Fibroblast of lung (primary cell): Measurements from ENCODE around the gene CCDC142. TPM values are rescaled to one million over a fixed set of nuclear protein-coding genes. Genes with fewer than 3 reads are reported as not detected.

Experiments
- DNase-seq, 2 donors: peaks; one replicate each; pipeline versions ENCODE4 v3.0.0 to v3.0.0-alpha.2; 2010; ENCODE audit warnings: low read depth in 2 of 2
- H2AFZ ChIP-seq: 2 replicates; pipeline ENCODE4 v1.5.1; 2012; ENCODE audit warnings: low read length, control low read depth, inconsistent platforms
- H3K27ac ChIP-seq: 2 replicates; pipeline ENCODE4 v1.5.1; 2011; ENCODE audit warnings: low read length, control low read depth; ENCODE audit not compliant: insufficient read depth
- H3K27me3 ChIP-seq: 2 replicates; pipeline ENCODE4 v1.5.1; 2011; ENCODE audit warnings: mild to moderate bottlenecking, low read length; ENCODE audit not compliant: control insufficient read depth, insufficient read depth
- H3K36me3 ChIP-seq: 2 replicates; pipeline ENCODE4 v1.5.1; 2011; ENCODE audit warnings: low read length; ENCODE audit not compliant: control insufficient read depth, insufficient read depth
- H3K4me1 ChIP-seq: 2 replicates; pipeline ENCODE4 v1.5.1; 2011; ENCODE audit warnings: low read length; ENCODE audit not compliant: control insufficient read depth, insufficient read depth; ENCODE audit errors: extremely low read depth
- H3K4me2 ChIP-seq: 2 replicates; pipeline ENCODE4 v1.5.1; 2011; ENCODE audit warnings: low read length, control low read depth; ENCODE audit not compliant: insufficient read depth; ENCODE audit errors: extremely low read depth
- H3K4me3 ChIP-seq, 4 experiments: fragments of 200-600 bp in 1 of 4; sonication (generic) in 1 of 4; replicated peaks in 1 of 4; 2 replicates each; pipeline ENCODE4 v1.5.1; 2011 to 2016; ENCODE audit warnings: low read length in 4 of 4, low read depth in 3 of 4, mild to moderate bottlenecking in 3 of 4, control low read depth in 2 of 4, inconsistent platforms in 1 of 4, mixed read lengths in 1 of 4; ENCODE audit not compliant: insufficient read depth in 1 of 4; ENCODE audit errors: control extremely low read depth in 1 of 4
- H3K79me2 ChIP-seq: 2 replicates; pipeline ENCODE4 v1.5.1; 2012; ENCODE audit warnings: mild to moderate bottlenecking, low read length, inconsistent platforms; ENCODE audit not compliant: control insufficient read depth, insufficient read depth
- H3K9ac ChIP-seq: 2 replicates; pipeline ENCODE4 v1.5.1; 2011; ENCODE audit warnings: mild to moderate bottlenecking, low read length, control low read depth; ENCODE audit not compliant: insufficient read depth
- H3K9me3 ChIP-seq: 2 replicates; pipeline ENCODE4 v1.5.1; 2012; ENCODE audit warnings: low read depth, low read length; ENCODE audit not compliant: control insufficient read depth, insufficient read depth
- H4K20me1 ChIP-seq: 2 replicates; pipeline ENCODE4 v1.5.1; 2011; ENCODE audit warnings: low read length; ENCODE audit not compliant: control insufficient read depth, insufficient read depth; ENCODE audit errors: extremely low read depth
- EZH2 ChIP-seq: IDR thresholded peaks from 2 replicates; pipeline ENCODE4 v1.5.1; 2012; ENCODE audit warnings: low read length, control low read depth, mild to moderate bottlenecking; ENCODE audit errors: missing control alignments
- polyA plus RNA-seq, 2 donors: library from polyadenylated mRNA; depleted of rRNA in 1 of 2; stranded (reverse) in 1 of 2; unstranded in 1 of 2; fragments of >200 nt; gene quantifications; 2 replicates each; pipeline ENCODE4 v1.2.1, GENCODE V29; 2011 to 2012; ENCODE audit warnings: missing spikeins in 1 of 2
- total RNA-seq: library from RNA; depleted of rRNA; stranded (reverse); fragments of >200 nt; gene quantifications from 2 replicates; pipeline ENCODE4 v1.2.1, GENCODE V29; 2014
- TF ChIP-seq, protein P1 (sequence below), 2 donors: IDR thresholded peaks in 1 of 2; conservative IDR thresholded peaks in 1 of 2; 1 replicate in 1 of 2; 2 replicates in 1 of 2; pipeline ENCODE4 v1.5.1; 2011 to 2012; ENCODE audit warnings: low read length in 2 of 2, control low read depth in 1 of 2, inconsistent platforms in 1 of 2, low read depth in 1 of 2, mild to moderate bottlenecking in 1 of 2

The CCDC142 gene
- total and polyA plus RNA-seq, 2 donors (not counting 1 experiment from before 2014, with no cell fraction given) = 3.8 to 21.3 TPM

GRCh38 chr2:74428675-74429074 lies 54.1 kb downstream of the CCDC142 start:
- TF ChIP-seq, protein P1, sequence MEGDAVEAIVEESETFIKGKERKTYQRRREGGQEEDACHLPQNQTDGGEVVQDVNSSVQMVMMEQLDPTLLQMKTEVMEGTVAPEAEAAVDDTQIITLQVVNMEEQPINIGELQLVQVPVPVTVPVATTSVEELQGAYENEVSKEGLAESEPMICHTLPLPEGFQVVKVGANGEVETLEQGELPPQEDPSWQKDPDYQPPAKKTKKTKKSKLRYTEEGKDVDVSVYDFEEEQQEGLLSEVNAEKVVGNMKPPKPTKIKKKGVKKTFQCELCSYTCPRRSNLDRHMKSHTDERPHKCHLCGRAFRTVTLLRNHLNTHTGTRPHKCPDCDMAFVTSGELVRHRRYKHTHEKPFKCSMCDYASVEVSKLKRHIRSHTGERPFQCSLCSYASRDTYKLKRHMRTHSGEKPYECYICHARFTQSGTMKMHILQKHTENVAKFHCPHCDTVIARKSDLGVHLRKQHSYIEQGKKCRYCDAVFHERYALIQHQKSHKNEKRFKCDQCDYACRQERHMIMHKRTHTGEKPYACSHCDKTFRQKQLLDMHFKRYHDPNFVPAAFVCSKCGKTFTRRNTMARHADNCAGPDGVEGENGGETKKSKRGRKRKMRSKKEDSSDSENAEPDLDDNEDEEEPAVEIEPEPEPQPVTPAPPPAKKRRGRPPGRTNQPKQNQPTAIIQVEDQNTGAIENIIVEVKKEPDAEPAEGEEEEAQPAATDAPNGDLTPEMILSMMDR (conservative IDR thresholded peaks at IDR 0.05 in 1 of 2, IDR thresholded peaks at IDR 0.05 in 1 of 2; ENCODE audit: low read depth in 1 of 2, low read length in 2 of 2) = no peak
- TF ChIP-seq EZH2 = no peak
- H3K4me2 ChIP-seq = no peak overlapping the region
- H3K9me3 ChIP-seq = no peaks in the 10 kb centered on the region
- H4K20me1 ChIP-seq = no peaks in the 10 kb centered on the region
- no peaks in the 10 kb centered on the region for H3K27me3 ChIP-seq
- H3K36me3 ChIP-seq = peaks cover 16% of the 10 kb centered on the region
- no peak overlapping the region for H3K9ac ChIP-seq
- H3K4me3 ChIP-seq = no peak overlapping the region
- H3K27ac ChIP-seq = no peak overlapping the region
- no peak overlapping the region for H2AFZ ChIP-seq
- H3K79me2 ChIP-seq = no peaks in the 10 kb centered on the region
- H3K4me1 ChIP-seq = peaks cover 2% of the 10 kb centered on the region
- no peak for DNase-seq

DNA sequence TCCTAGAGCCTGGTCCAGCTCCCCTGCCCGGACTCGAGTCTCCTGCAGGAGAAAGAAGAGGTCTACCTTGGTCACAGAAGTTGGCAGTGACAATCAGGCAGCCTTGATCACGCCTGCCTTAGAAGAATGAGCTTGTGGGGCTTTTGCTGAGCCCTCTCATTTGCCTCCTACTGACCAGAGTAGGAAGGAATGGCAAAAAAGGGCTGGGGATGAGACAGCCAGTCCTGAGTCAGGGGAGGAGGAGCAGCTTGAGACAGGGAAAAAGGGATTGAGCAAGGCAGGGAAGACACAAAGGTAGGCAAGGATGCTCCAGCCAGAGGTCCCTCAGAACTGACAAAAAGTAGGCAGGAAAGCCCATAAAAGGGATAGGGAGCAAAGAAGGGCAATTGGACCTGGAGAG lies 55.2 kb downstream of the CCDC142 start:
- Histone ChIP-seq H3K9ac (no peak overlapping the region), H4K20me1 (no peaks in the 10 kb centered on the region), H3K36me3 (peaks cover 16% of the 10 kb centered on the region), H3K9me3 (no peaks in the 10 kb centered on the region), H3K4me1 (peaks cover 2% of the 10 kb centered on the region), H3K4me3 (no peak overlapping the region), H3K27me3 (no peaks in the 10 kb centered on the region), H2AFZ (no peak overlapping the region), H3K79me2 (no peaks in the 10 kb centered on the region), H3K4me2 (no peak overlapping the region), H3K27ac (no peak overlapping the region)
- no peak for DNase-seq
- TF ChIP-seq, protein P1 (conservative IDR thresholded peaks at IDR 0.05 in 1 of 2, IDR thresholded peaks at IDR 0.05 in 1 of 2; ENCODE audit: low read depth in 1 of 2, low read length in 2 of 2) = no peak
- no peak for TF ChIP-seq EZH2

DNA sequence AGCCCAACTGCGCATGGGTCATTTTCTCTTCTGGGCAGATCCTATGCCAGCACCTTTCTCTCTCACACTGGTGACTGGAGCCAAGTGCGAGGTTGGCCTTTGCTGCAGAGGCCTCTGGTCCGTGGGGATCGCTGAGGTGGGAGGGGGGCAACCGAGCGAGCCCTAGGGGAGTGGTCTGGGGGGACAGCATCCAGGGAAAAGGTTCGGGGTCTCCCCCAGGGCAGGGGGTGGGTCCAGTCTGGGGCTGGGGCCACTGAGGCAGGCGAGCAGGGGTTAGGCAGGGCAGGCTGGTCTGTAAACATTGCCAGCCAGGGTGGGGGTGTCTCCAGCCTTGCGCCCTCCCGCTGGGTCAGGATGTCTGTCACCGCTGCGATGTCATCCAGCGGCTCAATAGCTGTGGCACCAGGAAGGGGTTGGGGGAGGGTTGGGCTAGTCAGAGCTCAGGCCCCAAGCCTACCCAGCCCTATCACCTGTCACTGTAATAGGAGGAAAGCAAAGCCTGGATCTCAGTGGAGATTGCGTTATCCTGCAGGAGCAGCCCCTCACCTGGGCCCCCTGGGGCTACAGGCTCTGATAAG lies 56.5 kb downstream of the CCDC142 start:
- no peak for DNase-seq
- H3K27me3 ChIP-seq = no peaks in the 10 kb centered on the region
- peaks cover 14% of the 10 kb centered on the region for H3K36me3 ChIP-seq
- H3K9me3 ChIP-seq = no peaks in the 10 kb centered on the region
- no peak for TF ChIP-seq EZH2
- TF ChIP-seq, protein P1 (conservative IDR thresholded peaks at IDR 0.05 in 1 of 2, IDR thresholded peaks at IDR 0.05 in 1 of 2; ENCODE audit: low read depth in 1 of 2, low read length in 2 of 2) = no peak
- no peak overlapping the region for H3K4me2 ChIP-seq
- no peaks in the 10 kb centered on the region for H4K20me1 ChIP-seq
- H3K4me3 ChIP-seq = no peak overlapping the region
- H2AFZ ChIP-seq = no peak overlapping the region
- no peak overlapping the region for H3K27ac ChIP-seq
- no peaks in the 10 kb centered on the region for H3K79me2 ChIP-seq
- peaks cover 5% of the 10 kb centered on the region for H3K4me1 ChIP-seq
- H3K9ac ChIP-seq = no peak overlapping the region
